Esophagus (tissue), 2 donors: ENCODE measurements around the gene CD244. TPM values are rescaled to one million over a fixed set of nuclear protein-coding genes. Genes with fewer than 3 reads are reported as not detected.
"Not testable (repeated sequence)": the region's sequence is repeated elsewhere in the genome, so short reads cannot be mapped to it uniquely, and the experiment has no call there.

ENCODE experiments used
- H3K27ac ChIP-seq, 2 donors: one replicate each; pipeline ENCODE4 v1.5.1; 2013; ENCODE audit warnings: low read depth in 2 of 2, mild to moderate bottlenecking in 2 of 2, inconsistent platforms in 1 of 2, low read length in 1 of 2, moderate library complexity in 1 of 2
- H3K27me3 ChIP-seq, 2 donors: one replicate each; pipeline ENCODE4 v1.6.1; 2013; ENCODE audit warnings: low read length in 2 of 2, control low read depth in 1 of 2, mild to moderate bottlenecking in 1 of 2; ENCODE audit not compliant: insufficient read depth in 2 of 2, control insufficient read depth in 1 of 2
- H3K36me3 ChIP-seq, 2 donors: one replicate each; pipeline ENCODE4 v1.6.1; 2013; ENCODE audit warnings: low read length in 1 of 2; ENCODE audit not compliant: control insufficient read depth in 2 of 2, insufficient read depth in 2 of 2
- H3K4me1 ChIP-seq, 2 donors: one replicate each; pipeline ENCODE4 v1.6.1; 2013; ENCODE audit warnings: low read length in 1 of 2; ENCODE audit not compliant: control insufficient read depth in 2 of 2, insufficient read depth in 2 of 2
- H3K4me3 ChIP-seq, 2 donors: one replicate each; pipeline ENCODE4 v1.5.1; 2013; ENCODE audit warnings: low read length in 2 of 2, mild to moderate bottlenecking in 2 of 2, low read depth in 1 of 2, moderate library complexity in 1 of 2
- H3K9me3 ChIP-seq, 2 donors: one replicate each; pipeline ENCODE4 v1.6.1; 2013; ENCODE audit warnings: mild to moderate bottlenecking in 2 of 2, low read depth in 1 of 2, low read length in 1 of 2, moderate library complexity in 1 of 2; ENCODE audit not compliant: control insufficient read depth in 2 of 2, insufficient read depth in 1 of 2
- WGBS, 2 donors: extraction: QIAGEN DNeasy Blood & Tissue Kit; methylation state at CpG; one replicate each; pipeline ENCODE4 v1.1.7; 2013; 5-methylcytosine and 5-hydroxymethylcytosine counted together
- polyA plus RNA-seq, 2 donors: library from polyadenylated mRNA; stranded (reverse); fragments of 200-250 nt; gene quantifications; one replicate each; pipeline ENCODE4 v1.2.3, GENCODE V29; 2013
- donor health status: healthy with polysubstance abuse.
- donor health status: Bipolar disorder and iron deficiency.

CD244 gene
- polyA plus RNA-seq, 2 donors, result 0.35 to 0.41 TPM

GRCh38 chr1:160881264-160881663 is 18.6 kb upstream of the CD244 start:
- 82 to 85% methylated on average over 7 of the region's 7 CpGs for WGBS, 2 donors
- H3K4me3 ChIP-seq, H3K36me3 ChIP-seq, H3K9me3 ChIP-seq, H3K27ac ChIP-seq, H3K27me3 ChIP-seq, H3K4me1 ChIP-seq: not testable (repeated sequence)

- H3K4me1 ChIP-seq, result no peaks in the 10 kb centered on the region
- no peaks in the 10 kb centered on the region for H3K9me3 ChIP-seq
- H3K36me3 ChIP-seq, result no peaks in the 10 kb centered on the region
- H3K27me3 ChIP-seq, result no peaks in the 10 kb centered on the region
- 89 to 90% methylated on average over 3 of the region's 3 CpGs for WGBS, 2 donors
- no peak overlapping the region for H3K4me3 ChIP-seq
- H3K27ac ChIP-seq, result no peak overlapping the region
Measured at GRCh38 chr1:160880216-160880615, 17.5 kb upstream of the CD244 start.

GRCh38 chr1:160879056-160879455 is 16.4 kb upstream of the CD244 start:
- Histone ChIP-seq H3K36me3 (no peaks in the 10 kb centered on the region), H3K9me3 (no peaks in the 10 kb centered on the region), H3K27ac (no peak overlapping the region), H3K4me3 (no peak overlapping the region), H3K27me3 (no peaks in the 10 kb centered on the region), H3K4me1 (no peaks in the 10 kb centered on the region)
- 57 to 64% methylated on average over 8 of the region's 8 CpGs for WGBS, 2 donors

GRCh38 chr1:160877221-160877620 is 14.5 kb upstream of the CD244 start:
- no peaks in the 10 kb centered on the region for H3K9me3 ChIP-seq
- H3K27ac ChIP-seq, result no peak overlapping the region
- no peaks in the 10 kb centered on the region for H3K36me3 ChIP-seq
- no peaks in the 10 kb centered on the region for H3K4me1 ChIP-seq
- H3K27me3 ChIP-seq, result no peaks in the 10 kb centered on the region
- no peak overlapping the region for H3K4me3 ChIP-seq

GRCh38 chr1:160876311-160876710 is 13.6 kb upstream of the CD244 start:
- H3K4me3 ChIP-seq, result no peak overlapping the region
- no peak overlapping the region for H3K27ac ChIP-seq
- 82 to 86% methylated on average over 5 of the region's 5 CpGs for WGBS, 2 donors
- no peaks in the 10 kb centered on the region for H3K4me1 ChIP-seq
- H3K9me3 ChIP-seq, result no peaks in the 10 kb centered on the region
- no peaks in the 10 kb centered on the region for H3K27me3 ChIP-seq
- H3K36me3 ChIP-seq, result no peaks in the 10 kb centered on the region

GRCh38 chr1:160875591-160875990 is 12.9 kb upstream of the CD244 start:
- H3K9me3 ChIP-seq, H3K4me3 ChIP-seq, H3K27me3 ChIP-seq, H3K36me3 ChIP-seq, H3K27ac ChIP-seq, H3K4me1 ChIP-seq: not testable (repeated sequence)
- WGBS, 2 donors, result 67 to 69% methylated on average over 4 of the region's 4 CpGs

GRCh38 chr1:160874935-160875334 is 12.2 kb upstream of the CD244 start:
- Histone ChIP-seq H3K36me3 (no peaks in the 10 kb centered on the region), H3K9me3 (no peaks in the 10 kb centered on the region), H3K4me1 (no peaks in the 10 kb centered on the region), H3K27ac (no peak overlapping the region), H3K4me3 (no peak overlapping the region), H3K27me3 (no peaks in the 10 kb centered on the region)
- WGBS, 2 donors, result 44% methylated on average over 3 of the region's 3 CpGs

GRCh38 chr1:160868141-160868540 is 5.5 kb upstream of the CD244 start:
- no peaks in the 10 kb centered on the region for H3K36me3 ChIP-seq
- no peak overlapping the region for H3K4me3 ChIP-seq
- no peaks in the 10 kb centered on the region for H3K4me1 ChIP-seq
- WGBS, 2 donors, result 41 to 49% methylated on average over 3 of the region's 3 CpGs
- no peaks in the 10 kb centered on the region for H3K27me3 ChIP-seq
- no peaks in the 10 kb centered on the region for H3K9me3 ChIP-seq
- H3K27ac ChIP-seq, result no peak overlapping the region

- H3K36me3 ChIP-seq, H3K27ac ChIP-seq, H3K4me3 ChIP-seq, H3K4me1 ChIP-seq, H3K27me3 ChIP-seq, H3K9me3 ChIP-seq: not testable (repeated sequence)
- WGBS, 2 donors, result 52 to 55% methylated on average over 4 of the region's 4 CpGs
Measured at GRCh38 chr1:160867651-160868050, 5.0 kb upstream of the CD244 start.

- H3K9me3 ChIP-seq, result no peaks in the 10 kb centered on the region
- peaks cover 0 to 6% of the 10 kb centered on the region in 2 donors for H3K4me1 ChIP-seq
- H3K36me3 ChIP-seq, result no peaks in the 10 kb centered on the region
- H3K27me3 ChIP-seq, result no peaks in the 10 kb centered on the region
- H3K27ac ChIP-seq, result no peak overlapping the region
- 66 to 76% methylated on average over 6 of the region's 6 CpGs for WGBS, 2 donors
- H3K4me3 ChIP-seq, result no peak overlapping the region
Measured at GRCh38 chr1:160866695-160867260, 4.1 kb upstream of the CD244 start.
